T47D (cell line): Measurements from ENCODE around the gene ACER3.

Experiments
- DNase-seq, 2 experiments: peaks; one replicate each; pipeline versions ENCODE4 v3.0.0 to v3.0.0-alpha.2; 2011 to 2012; ENCODE audit warnings: low read depth in 1 of 2, low spot score in 1 of 2
- JUND ChIP-seq: IDR thresholded peaks from 2 replicates; pipeline ENCODE4 v1.6.1; 2012; ENCODE audit warnings: low read depth
- in situ Hi-C: cut with HindIII; loops from 2 replicates; pipeline ENCODE4 v1.10.0; 2016; ENCODE audit warnings: low sequenced_read_pairs, low pct_unique_long_range_greater_than_20kb

The ACER3 gene

GRCh38 chr11:76830639-76831327 is 29.9 kb upstream of the ACER3 start:
- in situ Hi-C loops = no loop called here
- peak in 1 of 2 experiments; percentile 57 for DNase-seq
- no peak for TF ChIP-seq JUND

- TF ChIP-seq JUND = no peak
- DNase-seq = no peak
- in situ Hi-C loops = no loop called here
Observed at GRCh38 chr11:76831686-76832310, 28.9 kb upstream of the ACER3 start.

- in situ Hi-C loops = no loop called here
- DNase-seq = no peak
- no peak for TF ChIP-seq JUND
Observed at GRCh38 chr11:76832361-76832760, 28.4 kb upstream of the ACER3 start.

GRCh38 chr11:76834151-76834550 is 26.6 kb upstream of the ACER3 start:
- no peak for DNase-seq
- TF ChIP-seq JUND = no peak
- in situ Hi-C loops = no loop called here

GRCh38 chr11:76835036-76835435 is 25.7 kb upstream of the ACER3 start:
- in situ Hi-C loops = no loop called here
- no peak for DNase-seq
- TF ChIP-seq JUND = no peak

- TF ChIP-seq JUND = peak; percentile 59; the same call in 1 of the 2 replicates
- DNase-seq = peak in 1 of 2 experiments; percentile 96
- in situ Hi-C loops = no loop called here
Observed at GRCh38 chr11:76835928-76836612, 24.6 kb upstream of the ACER3 start.

- no peak for TF ChIP-seq JUND
- DNase-seq = no peak
- in situ Hi-C loops = no loop called here
Observed at GRCh38 chr11:76836613-76837291, 24.0 kb upstream of the ACER3 start.

- in situ Hi-C loops = no loop called here
- no peak for TF ChIP-seq JUND
- DNase-seq = no peak
Observed at GRCh38 chr11:76837696-76838677, 22.7 kb upstream of the ACER3 start.

GRCh38 chr11:76838678-76839068 is 22.0 kb upstream of the ACER3 start:
- in situ Hi-C loops = no loop called here
- no peak for DNase-seq
- TF ChIP-seq JUND = no peak

- in situ Hi-C loops = no loop called here
- TF ChIP-seq JUND = no peak
- no peak for DNase-seq
Observed at GRCh38 chr11:76839311-76839710, 21.4 kb upstream of the ACER3 start.

GRCh38 chr11:76841923-76842452 is 18.7 kb upstream of the ACER3 start:
- in situ Hi-C loops = no loop called here
- TF ChIP-seq JUND = no peak
- no peak for DNase-seq
